ENCODE measurements around the gene ATP8A2. TPM values are rescaled to one million over a fixed set of nuclear protein-coding genes. Genes with fewer than 3 reads are reported as not detected.

Gene ATP8A2
- total RNA-seq, 4 donors from 2014 or later, result 0.29 to 0.65 (median 0.46) TPM

- Histone ChIP-seq H3K27ac (replicated peaks in 1 of 4) (no peak overlapping the region), H3K9me3 (no peaks in the 10 kb centered on the region), H3K4me1 (no peaks in the 10 kb centered on the region), H3K27me3 (no peaks in the 10 kb centered on the region), H3K4me3 (no peak overlapping the region), H3K36me3 (no peaks in the 10 kb centered on the region)
- no peak for DNase-seq (ENCODE audit: extremely low spot score)
- intact Hi-C loops (cut with DNase I), result no loop called here
- WGBS, result 49% methylated on average over 4 of the region's 4 CpGs
- TF ChIP-seq EP300 (IDR thresholded peaks at IDR 0.05) (no peak), CTCF (IDR thresholded peaks at IDR 0.05) (no peak), POLR2AphosphoS5 (IDR thresholded peaks at IDR 0.05) (no peak), POLR2A (IDR thresholded peaks at IDR 0.05; ENCODE audit: low read depth) (no peak)
These were observed 595.4 kb downstream of the ATP8A2 start for GRCh38 chr13:25967144-25967543.

- Histone ChIP-seq H3K9me3 (no peaks in the 10 kb centered on the region), H3K4me1 (no peaks in the 10 kb centered on the region), H3K27me3 (peaks cover 0 to 5% (median 0%) of the 10 kb centered on the region in 4 donors), H3K27ac (replicated peaks in 1 of 4) (no peak overlapping the region), H3K36me3 (no peaks in the 10 kb centered on the region), H3K4me3 (no peak overlapping the region)
- intact Hi-C loops (cut with DNase I), result no loop called here
- DNase-seq (ENCODE audit: extremely low spot score), result peak; percentile 50
- no peak for TF ChIP-seq CTCF (IDR thresholded peaks at IDR 0.05)
- TF ChIP-seq EP300 (IDR thresholded peaks at IDR 0.05), result no peak
- TF ChIP-seq POLR2AphosphoS5 (IDR thresholded peaks at IDR 0.05), result no peak
- no peak for TF ChIP-seq POLR2A (IDR thresholded peaks at IDR 0.05; ENCODE audit: low read depth)
- WGBS, result 82% methylated on average over 3 of the region's 3 CpGs
These were observed 599.3 kb downstream of the ATP8A2 start for GRCh38 chr13:25971047-25971446.

DNA sequence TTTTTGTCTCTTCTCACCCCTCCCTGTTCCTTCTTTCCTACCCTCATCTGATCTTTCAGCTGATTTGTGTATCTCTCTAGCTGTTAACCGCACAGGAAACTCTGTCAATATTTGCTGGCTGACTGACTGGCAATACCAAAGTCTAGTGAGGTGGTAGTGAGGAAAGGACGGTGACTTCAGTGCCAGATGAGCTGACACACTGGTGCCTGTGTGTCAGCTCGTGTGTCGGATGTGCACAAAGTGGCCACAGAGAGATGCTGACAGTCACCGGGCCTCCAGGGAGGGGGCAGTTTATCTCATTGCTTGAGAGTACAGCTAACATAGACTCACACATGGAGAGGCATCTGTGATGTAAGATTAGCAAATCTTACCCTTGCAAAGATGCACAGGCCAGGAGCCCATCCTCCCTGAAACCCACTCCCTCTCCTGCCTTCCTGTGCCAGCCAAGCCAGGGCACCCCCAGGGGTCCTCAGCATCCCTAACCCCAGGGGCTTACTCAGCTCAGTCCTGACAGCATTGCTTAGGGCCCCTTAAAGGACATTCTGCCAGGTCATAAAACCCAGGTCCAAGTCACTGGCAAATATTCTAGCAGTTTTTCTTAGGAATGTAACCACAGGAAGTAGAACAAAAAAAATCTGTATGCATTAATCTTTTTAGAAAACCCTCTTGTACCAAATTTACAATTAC lies 599.8 kb downstream of the ATP8A2 start:
- no peaks in the 10 kb centered on the region for H3K36me3 ChIP-seq
- H3K27me3 ChIP-seq, result peaks cover 0 to 5% (median 0%) of the 10 kb centered on the region in 4 donors
- no peaks in the 10 kb centered on the region for H3K4me1 ChIP-seq
- peak; percentile 85 for DNase-seq (ENCODE audit: extremely low spot score)
- H3K27ac ChIP-seq (replicated peaks in 1 of 4), result no peak overlapping the region
- TF ChIP-seq POLR2A (IDR thresholded peaks at IDR 0.05; ENCODE audit: low read depth) (no peak), POLR2AphosphoS5 (IDR thresholded peaks at IDR 0.05) (no peak), EP300 (IDR thresholded peaks at IDR 0.05) (no peak), CTCF (IDR thresholded peaks at IDR 0.05) (no peak)
- intact Hi-C loops (cut with DNase I), result no loop called here
- 92% methylated on average over 4 of the region's 5 CpGs for WGBS
- no peaks in the 10 kb centered on the region for H3K9me3 ChIP-seq
- no peak overlapping the region for H3K4me3 ChIP-seq

DNA sequence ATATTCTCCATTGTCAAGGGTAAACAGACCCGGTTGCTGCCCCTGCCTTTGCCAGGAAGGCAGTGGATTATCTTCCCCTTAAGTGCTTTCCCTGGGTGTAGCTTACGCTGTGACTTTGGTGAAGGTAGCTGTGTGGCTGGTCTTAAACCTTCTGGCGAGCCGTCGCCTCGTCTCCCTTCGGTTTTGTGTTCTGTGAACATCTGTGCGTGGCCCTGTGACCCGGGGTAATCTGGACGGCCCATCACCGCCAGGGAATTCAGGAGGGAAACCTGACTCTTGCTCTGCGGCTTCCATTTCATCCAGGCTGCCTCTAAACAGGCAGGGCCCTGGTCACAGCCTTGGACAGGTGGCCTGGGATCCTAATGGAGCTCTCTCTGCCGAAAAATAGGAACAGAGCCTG lies 601.3 kb downstream of the ATP8A2 start:
- Histone ChIP-seq H3K27me3 (peaks cover 0 to 10% (median 0%) of the 10 kb centered on the region in 4 donors), H3K9me3 (no peaks in the 10 kb centered on the region), H3K4me1 (no peaks in the 10 kb centered on the region), H3K27ac (replicated peaks in 1 of 4) (no peak overlapping the region), H3K4me3 (no peak overlapping the region), H3K36me3 (no peaks in the 10 kb centered on the region)
- 88% methylated on average over 13 of the region's 13 CpGs for WGBS
- DNase-seq (ENCODE audit: extremely low spot score), result peak; percentile 80
- TF ChIP-seq POLR2AphosphoS5 (IDR thresholded peaks at IDR 0.05) (no peak), CTCF (IDR thresholded peaks at IDR 0.05) (no peak), EP300 (IDR thresholded peaks at IDR 0.05) (no peak), POLR2A (IDR thresholded peaks at IDR 0.05; ENCODE audit: low read depth) (no peak)
- intact Hi-C loops (cut with DNase I), result no loop called here

- no peaks in the 10 kb centered on the region for H3K36me3 ChIP-seq
- intact Hi-C loops (cut with DNase I), result no loop called here
- no peak overlapping the region for H3K27ac ChIP-seq (replicated peaks in 1 of 4)
- TF ChIP-seq POLR2AphosphoS5 (IDR thresholded peaks at IDR 0.05) (no peak), CTCF (IDR thresholded peaks at IDR 0.05) (no peak), POLR2A (IDR thresholded peaks at IDR 0.05; ENCODE audit: low read depth) (no peak), EP300 (IDR thresholded peaks at IDR 0.05) (no peak)
- WGBS, result 63% methylated on average over 7 of the region's 7 CpGs
- peak; percentile 74 for DNase-seq (ENCODE audit: extremely low spot score)
- H3K4me1 ChIP-seq, result no peaks in the 10 kb centered on the region
- H3K9me3 ChIP-seq, result no peaks in the 10 kb centered on the region
- H3K4me3 ChIP-seq, result no peak overlapping the region
- peaks cover 0 to 10% (median 0%) of the 10 kb centered on the region in 4 donors for H3K27me3 ChIP-seq
These were observed 601.8 kb downstream of the ATP8A2 start for GRCh38 chr13:25973576-25973975.
